HG03520 (cell line): ENCODE data around the gene RNASE11.
"Not testable (repeated sequence)": the region's sequence is repeated elsewhere in the genome, so short reads cannot be mapped to it uniquely, and the experiment has no call there.

Experiments
- ATAC-seq: cut with Tn5 transposase; IDR thresholded peaks from one replicate; pipeline ENCODE4 v1.9.1; 2021; ENCODE audit warnings: mild to moderate bottlenecking, moderate library complexity; ENCODE audit not compliant: unreplicated experiment

RNASE11 gene

DNA sequence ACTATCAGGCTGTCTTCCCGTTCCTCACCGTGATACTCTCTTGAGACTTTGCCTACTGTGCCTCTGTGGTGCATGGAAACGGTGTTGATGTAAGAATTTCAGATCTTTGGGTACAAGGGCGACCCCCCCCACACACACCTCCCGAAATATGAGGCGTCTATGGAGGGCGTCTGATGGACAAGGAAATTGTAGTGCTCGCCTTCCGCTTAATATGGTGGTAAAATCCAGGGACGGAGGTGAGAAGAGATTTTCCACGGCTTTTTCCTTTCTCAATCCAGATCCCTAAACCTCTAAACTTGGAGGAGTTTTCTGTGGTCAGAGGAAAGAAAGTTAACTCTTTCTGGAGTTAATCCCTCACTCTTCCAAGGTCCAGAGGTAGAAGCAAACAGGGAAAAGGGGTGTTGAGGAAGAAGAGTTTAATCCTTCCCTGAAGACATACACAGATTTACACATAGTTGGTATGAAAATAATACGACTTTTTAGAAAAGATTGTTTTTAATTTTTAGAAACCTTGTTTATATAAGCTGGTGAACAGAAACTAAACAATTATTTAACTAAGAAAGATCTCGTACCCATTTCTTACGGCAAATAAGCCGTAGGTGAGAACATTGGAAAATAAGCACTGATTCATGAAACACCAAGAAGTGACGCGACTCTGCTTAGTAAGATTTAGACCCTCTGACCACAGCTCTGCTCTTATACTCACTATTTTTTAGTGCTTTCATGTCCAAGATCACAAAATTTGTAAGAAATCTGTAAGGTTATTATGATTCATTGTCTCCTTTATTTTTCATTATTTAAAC is 26.4 kb upstream of the RNASE11 start:
- ATAC-seq: no peak

DNA sequence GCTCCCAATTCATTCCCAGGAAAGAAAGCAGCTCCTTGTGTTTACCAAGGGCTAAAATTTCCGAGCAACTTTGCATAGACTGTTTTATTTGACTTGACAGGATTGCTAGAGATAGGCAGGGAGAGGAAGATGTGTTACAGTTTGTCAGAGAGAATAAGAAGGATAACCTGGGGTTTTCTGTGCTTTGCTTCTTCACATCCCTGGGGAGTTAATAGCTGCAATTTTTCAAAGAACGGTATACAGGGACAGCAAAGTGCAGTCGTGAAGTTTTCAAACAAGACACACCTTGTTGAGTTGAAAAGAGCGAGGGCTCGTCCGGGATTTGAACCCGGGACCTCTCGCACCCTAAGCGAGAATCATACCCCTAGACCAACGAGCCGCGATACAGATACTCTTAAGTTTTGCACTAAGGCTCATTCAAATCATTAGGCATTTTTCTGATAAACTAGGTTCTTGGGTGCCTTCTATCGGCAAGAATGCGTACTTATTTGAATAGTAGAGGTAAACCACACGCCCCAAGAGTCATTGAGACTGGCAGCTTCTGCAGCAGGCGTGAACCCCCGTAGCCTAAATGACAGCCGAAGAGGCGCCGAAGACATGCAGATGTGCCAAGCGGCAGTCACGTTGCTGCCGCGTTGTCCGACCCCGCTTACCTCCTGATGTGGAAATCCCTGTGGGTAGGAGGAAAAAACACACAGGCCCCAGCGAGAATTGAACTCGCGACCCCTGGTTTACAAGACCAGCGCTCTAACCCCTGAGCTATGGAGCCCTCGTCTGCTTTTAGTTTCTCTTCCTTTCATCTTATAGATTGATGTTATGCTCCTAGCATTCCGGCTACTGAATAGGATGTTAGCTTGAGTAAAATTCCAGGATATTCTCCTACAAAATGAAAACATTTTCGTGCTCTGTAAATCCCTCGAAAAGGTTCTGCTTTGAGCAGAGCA is 25.6 kb upstream of the RNASE11 start:
- peak; percentile 68 for ATAC-seq

DNA sequence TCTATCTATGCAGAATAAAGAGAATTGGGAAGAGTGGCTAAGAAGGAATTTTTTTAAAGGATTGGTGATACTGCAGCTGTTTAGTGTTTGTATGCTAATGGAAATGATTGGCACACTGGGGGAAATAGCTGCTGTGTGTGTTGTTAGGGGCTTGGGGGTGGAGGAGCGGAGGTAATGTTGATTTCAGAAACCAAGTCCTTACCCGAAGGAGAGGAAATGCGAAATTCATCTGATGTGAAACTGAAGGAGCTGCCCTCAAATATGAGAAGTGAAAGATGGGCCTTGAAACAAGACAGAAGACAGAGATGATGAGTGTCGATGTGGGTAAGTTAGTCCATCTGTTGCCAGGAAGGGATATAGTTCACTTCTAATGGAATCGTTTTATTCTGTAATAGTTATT is 24.6 kb upstream of the RNASE11 start:
- ATAC-seq: no peak

DNA sequence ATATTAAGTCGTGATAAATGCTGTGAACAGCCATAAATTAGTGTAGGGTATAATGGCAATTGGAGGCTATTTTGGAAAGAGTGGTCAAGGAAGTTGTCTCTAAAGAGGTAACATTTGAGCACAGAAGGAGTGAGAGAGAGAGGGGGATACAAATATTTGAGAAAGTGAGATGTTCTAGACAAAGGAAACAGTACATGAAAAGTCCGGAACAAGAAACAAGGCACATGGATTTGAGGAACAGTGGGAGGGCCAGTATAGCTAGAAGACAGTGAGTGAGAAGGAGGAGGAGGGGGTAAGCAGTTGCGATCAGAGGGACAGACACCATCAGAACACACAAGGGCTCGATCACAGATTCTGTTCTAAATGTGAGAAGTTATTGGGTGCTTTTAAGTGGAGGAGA is 23.5 kb upstream of the RNASE11 start:
- ATAC-seq: no peak

DNA sequence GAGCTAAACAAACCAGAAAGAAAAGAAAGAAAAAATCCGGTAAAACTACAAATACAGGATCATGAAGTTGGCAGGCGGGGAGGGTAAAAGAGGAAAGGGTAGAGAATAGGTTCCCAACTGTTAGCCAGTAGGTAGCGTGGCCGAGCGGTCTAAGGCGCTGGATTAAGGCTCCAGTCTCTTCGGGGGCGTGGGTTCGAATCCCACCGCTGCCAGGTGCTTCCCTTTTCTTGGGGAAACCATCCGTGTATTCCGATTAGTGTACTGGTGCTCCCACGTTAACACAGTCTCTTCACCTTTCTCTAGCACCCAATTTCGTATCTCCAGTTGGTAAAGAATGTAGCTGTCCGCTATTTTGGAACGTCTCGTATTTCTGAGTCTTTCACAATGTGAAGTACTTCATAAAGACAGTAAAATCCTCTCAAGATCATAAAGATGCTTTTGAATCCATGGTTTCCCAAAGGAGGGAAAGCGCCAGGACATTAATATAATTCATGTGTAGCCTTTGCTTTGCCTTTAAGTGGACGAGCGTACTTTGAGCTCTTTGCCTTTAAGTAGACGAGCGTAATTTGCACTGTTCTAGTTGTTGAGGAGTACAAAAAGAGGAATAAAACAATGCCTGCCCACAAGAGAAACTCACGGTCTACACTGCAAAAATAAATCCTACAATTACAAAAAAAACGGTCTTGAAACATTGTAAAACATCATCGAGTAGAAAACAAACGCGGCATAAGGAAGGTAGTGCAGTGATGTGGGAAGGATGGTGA is 22.4 kb upstream of the RNASE11 start:
- no peak for ATAC-seq

DNA sequence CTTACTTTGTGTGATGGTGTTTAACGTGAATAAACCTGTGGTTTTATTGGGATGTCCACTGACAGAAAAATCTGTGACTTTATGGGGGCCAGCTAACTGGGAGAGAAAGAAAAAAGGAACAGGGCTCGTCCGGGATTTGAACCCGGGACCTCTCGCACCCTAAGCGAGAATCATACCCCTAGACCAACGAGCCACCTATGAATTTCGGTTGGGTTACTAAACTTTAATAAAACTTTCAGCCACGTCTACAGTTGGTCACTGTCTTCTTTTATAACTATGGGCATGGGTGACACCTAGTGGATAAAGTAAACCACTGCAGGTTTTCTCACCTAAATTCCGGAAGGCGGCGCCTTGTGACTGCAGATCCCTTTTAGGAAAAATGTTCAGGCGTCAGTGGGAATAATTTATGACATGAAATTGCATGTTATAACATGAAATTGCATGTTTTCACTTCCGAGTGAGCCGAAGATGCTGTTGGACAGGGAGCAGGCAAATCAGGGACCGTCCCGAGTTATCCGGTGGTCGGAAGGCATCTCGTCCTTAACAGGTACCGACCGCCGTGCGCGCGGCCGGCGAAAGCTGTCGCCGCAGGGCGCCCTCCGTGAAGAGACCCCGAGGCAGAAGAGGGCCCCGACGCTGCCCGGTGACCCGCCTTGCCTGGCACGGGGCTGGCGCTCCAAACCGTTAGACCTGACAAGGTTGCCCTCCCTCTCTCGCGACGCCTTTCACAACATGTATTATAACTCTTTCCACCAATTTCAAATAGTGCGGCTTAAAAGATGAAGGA is 21.6 kb upstream of the RNASE11 start:
- ATAC-seq: no peak

DNA sequence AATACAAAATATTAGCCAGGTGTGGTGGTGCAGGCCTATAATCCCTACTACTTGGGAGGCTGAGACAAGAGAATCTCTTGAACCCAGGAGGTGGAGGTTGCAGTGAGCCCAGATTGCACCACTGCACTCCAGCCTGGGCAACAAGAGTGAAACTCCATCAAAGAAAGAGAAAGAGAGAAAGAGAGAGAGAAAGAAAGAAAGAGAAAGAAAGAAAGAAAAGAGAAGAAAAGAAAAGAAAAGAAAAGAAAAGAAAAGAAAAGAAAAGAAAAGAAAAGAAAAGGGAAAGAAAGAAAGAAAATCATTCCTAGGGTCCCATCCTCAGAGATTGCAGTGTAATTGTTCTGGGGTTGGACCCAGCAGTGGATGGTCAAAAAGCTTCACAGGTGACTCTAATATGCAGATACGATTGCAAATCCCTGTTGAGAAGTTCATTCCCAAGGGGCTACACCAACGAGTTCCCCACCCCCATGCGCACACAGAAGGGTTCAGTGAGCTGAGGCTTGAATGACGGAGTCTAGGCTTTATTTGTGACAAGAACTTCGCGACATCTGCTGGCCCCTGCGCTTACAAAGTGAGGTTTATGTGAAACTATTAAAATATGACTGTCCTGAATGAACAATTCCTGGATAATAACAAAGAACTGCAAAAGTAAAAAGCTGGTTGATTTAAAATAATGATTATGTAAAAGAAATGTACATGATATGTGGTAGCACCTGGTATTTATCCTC is 20.7 kb upstream of the RNASE11 start:
- no peak for ATAC-seq

DNA sequence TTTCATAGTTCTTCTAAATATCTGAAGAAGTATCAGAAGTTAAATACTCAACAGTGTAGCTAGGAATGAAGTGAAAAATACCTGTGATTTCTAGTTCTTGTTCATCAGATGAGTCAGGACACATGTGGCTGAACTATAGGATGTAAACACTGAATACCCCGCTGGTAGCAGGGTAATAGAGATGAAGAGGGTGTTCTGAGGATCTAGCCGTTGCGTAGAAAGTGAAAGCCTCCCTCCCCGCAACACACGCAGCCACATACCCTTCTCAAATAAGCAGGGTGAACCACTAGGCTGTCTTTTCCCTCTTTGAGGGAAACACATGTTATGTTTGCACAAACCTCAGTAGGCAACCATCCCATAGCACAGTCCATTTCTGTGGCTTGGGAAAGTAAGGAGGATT is 19.8 kb upstream of the RNASE11 start:
- no peak for ATAC-seq

DNA sequence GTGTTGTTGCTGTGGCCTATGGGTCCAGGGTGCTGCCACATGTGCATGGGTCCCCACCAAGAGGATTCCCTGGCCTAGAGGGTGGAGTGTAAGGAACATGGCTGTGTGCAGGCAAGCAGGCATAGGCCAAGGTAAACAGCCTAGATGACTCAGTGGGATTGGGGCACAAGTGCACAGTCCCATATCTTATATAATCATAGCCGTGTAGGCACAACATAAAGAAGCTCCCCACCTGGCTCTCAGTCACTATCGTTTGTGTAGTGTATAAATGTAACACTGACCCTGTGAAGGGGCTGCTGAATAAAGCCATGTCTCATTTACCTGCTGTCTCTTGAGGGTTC is 19.1 kb upstream of the RNASE11 start:
- ATAC-seq: no peak

DNA sequence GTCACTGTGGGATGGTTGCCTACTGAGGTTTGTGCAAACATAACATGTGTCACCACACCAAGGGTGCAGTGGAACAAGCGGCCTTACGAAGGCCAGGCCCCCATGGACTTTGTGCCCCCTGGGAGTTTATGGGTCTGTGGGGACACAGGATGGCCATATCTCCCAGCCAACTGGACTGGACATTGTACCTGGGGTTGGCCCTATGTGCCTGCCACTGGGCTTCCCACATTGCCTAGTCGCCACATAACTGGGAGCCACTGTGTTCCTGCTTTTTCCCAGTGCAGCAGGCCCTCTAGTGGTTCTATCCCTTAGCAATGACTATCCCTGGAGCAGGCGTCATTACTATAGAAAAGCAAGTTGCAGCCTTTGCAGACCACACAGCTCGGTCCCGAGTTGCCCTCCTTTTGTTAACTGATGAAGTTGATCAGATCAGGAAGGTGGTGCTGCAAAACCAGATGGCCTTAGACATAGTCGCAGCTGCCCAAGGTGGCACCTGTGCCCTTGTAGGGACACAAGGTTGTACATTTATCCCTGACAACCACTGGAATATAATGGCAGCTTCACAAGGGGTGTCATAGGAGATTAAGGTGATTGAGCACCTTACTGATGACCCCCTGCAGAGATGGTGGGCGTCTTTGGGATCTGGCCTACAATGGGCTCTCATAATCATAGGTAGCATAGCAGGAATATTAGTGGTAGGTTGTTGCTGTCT is 18.5 kb upstream of the RNASE11 start:
- no peak for ATAC-seq

DNA sequence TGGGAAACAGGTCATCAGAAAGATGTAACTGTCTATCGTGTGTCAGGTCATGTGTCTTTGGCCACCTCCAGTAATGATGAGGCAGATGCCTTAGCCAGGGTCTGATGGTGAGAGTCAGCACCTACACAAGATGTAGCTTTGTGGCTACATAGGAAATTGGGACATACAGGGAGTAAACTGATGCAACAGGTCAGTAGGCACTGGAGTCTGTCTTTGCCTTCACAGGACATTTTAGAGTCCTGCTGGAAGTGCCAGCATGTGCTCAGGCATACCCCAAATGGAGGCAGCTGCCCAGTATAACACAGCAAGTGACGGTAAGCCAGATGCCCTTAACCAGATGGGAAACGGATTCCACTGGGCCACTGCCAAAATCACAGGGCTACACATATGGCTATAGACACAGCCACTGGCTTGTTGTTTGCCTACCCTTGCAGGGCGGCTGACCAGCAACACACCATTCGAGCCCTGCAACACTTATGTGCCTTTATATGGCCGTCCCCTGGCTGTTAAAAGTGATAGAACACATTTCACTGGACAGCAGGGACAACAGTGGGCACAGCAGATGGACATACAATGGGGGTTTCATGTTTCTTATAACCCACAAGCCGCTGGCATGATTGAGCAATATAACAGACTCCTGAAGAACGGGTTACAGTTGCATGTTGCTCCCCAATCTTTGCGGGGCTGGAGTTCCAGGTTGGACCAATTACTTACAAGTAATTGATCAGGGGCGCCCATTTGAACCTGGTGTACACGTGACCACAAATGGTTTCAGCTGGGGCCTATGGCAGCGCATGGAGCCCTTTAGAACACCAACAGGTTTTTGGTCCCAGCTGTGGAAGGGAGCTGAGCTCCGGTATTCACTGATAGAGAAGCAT is 16.3 kb upstream of the RNASE11 start:
- no peak for ATAC-seq

DNA sequence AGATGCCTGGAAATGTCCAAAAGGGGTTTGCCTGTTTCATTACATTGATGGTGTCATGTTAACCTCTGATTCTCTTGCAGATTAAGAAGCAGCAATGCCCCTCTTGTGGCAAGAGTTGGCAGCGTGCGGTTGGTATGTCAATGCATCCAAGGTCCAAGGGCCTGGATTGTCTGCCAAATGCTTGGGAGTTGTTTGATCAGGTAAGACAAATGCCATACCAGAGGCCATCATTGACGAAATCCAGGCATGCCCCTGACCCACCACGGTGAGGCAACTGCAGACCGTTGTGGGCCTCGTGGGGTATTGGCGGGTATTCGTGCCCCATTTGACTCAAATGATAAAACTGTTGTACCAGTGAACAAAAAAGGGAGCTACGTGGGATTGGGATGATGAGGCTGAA is 14.8 kb upstream of the RNASE11 start:
- ATAC-seq: no peak

DNA sequence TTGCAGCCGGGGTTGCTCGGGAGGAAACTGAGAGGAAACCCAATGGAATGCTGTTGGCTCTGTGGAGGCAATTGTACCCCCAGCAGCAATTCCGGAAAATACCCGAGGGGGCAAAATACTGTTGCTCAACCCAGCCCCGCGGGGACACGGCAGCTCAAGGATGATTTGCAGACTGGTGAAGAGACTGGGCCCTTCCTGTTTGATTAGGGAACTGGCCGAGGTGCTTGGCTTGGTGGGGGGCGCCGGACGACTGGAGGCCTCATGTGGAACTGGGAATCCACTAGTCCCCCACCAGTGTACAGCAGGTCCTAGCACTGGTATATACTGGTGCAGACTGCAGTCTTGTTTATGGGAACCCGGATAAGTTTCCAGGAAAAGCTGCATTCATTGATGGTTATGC is 13.7 kb upstream of the RNASE11 start:
- no peak for ATAC-seq

DNA sequence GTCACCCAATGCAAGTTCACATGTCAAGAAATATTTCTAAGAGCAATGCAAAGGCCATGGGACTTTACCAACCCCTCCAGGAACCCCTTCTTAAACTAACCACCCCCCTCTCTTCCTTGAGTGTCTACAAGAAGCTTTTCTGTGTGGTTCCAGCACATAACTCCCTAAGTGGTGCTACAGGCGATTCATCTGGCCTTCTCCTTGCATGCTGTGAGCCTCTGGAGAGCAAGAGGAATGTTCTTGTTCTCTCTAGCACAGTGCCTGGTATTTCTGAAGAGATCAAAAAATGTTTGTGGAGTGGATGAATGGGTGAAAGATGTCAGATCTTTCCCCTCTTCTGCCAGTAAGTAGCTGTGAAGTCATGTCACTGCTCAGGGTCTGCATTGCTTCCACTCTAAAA is 9.3 kb upstream of the RNASE11 start:
- no peak for ATAC-seq

DNA sequence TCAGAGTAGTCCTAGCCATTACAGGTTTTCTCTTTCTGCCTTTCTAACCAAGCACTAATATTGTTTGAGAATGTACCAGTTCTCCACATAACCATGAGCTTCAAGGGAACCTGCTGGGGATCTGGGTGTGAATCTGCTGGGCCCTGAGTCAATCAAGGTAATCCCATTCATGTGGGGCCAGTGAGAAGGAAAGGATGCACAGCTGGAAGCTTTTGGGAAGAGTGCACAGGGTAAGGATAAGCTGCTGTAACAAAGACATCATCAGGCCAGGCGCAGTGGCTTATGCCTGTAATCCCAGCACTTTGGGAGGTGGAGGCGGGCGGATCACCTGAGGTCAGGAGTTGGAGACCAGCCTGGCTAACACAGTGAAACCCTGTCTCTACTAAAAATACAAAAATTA is 7.9 kb upstream of the RNASE11 start:
- not testable (repeated sequence) for ATAC-seq

DNA sequence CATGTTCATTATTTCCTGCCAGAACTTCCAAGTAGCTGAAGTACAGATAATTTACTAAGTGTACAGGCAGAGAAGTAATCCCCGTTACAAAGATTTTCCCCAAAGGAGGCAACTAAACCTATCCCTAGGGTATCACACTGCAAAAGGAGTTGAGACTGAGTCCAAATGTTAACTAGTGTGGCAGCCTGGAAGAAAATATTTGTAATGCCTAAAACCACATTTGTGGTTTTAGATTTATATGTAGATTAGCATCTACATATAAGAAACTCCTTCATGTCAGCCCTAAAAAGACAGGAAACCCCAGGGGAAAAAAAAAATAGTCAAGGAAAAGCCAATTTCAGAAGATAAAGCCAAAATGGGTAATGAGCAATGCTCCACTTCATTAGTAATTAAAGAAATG is 4.8 kb upstream of the RNASE11 start:
- ATAC-seq: no peak

DNA sequence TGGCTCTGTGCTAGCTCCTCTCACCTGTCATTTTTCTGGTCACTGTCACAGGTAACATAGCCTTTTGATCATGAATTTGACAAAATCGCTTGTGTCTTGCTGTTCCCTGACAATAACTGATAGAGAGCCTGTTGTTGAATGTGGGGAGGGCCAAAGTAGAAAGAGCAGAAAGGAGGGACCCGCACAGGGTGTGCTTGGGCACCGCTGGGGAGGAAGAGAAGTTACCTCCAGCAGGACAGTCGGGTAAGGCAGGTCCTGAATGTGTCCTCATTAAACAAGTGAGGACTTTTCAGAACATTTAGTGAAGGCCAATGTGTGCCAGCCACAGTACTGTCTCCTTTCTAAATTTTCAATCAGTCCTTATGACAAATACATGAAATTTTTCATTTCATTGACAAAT is 3.4 kb upstream of the RNASE11 start, which contains the start of gene RNASE12:
TSS of gene RNASE12 (minus strand) at position 142 of the 400 bp plus-strand sequence. CDS start 653 bp downstream, outside the sequence.
- ATAC-seq: no peak

DNA sequence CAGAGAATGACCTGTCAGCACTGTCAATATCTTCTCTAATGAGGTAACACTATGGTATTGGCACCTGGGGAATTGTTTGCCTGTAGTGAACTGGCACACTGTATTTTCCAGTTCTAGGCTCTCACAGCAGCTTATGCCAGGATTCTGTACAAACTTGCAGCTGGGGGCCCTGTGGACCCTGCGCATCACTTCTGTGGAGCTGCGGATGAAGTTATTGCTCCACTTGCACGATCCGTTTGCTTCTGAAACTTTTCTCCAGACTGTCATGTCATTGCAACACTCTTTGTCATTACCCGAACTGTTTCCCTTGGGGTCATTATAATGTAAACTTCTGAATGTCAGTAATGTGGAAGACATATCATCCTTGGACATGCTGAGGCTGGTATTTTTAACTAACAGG is 3.9 kb downstream of the RNASE11 start:
- ATAC-seq: no peak
